ENCODE results near the gene GSAP. TPM values are rescaled to one million over a fixed set of nuclear protein-coding genes. Genes with fewer than 3 reads are reported as not detected.

Gene GSAP
- total RNA-seq, 1 experiment from 2014 or later = 2.0 TPM

DNA sequence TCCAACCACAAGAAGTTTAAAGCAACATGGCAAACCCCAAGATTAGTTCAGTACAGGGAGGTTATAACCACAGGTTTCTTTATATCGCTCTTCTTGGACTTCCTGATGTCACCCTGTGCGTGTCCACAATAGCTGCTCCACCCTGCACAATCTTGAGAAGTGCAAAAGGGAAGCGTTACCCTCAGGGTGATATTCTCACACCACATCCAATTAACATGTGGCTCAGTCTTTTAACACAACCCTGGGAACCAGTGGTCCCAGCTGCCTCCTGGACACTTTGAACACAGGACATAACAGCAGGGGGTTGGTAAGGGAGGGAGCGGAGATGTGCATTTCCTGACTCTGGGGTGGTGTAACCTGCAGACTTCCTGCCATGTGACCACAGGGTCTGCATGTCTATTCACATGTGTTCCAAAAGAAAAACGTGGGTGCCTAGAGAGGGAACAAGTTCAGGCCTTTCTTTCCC lies 64.6 kb downstream of the GSAP start (continued):
- 0 out of 2 replicates have a peak, but pooled peaks have one; percentile 2 for TF ChIP-seq ZNF423 (CRISPR knock-in tag; IDR thresholded peaks at IDR 0.05)
- TF ChIP-seq, protein P1, sequence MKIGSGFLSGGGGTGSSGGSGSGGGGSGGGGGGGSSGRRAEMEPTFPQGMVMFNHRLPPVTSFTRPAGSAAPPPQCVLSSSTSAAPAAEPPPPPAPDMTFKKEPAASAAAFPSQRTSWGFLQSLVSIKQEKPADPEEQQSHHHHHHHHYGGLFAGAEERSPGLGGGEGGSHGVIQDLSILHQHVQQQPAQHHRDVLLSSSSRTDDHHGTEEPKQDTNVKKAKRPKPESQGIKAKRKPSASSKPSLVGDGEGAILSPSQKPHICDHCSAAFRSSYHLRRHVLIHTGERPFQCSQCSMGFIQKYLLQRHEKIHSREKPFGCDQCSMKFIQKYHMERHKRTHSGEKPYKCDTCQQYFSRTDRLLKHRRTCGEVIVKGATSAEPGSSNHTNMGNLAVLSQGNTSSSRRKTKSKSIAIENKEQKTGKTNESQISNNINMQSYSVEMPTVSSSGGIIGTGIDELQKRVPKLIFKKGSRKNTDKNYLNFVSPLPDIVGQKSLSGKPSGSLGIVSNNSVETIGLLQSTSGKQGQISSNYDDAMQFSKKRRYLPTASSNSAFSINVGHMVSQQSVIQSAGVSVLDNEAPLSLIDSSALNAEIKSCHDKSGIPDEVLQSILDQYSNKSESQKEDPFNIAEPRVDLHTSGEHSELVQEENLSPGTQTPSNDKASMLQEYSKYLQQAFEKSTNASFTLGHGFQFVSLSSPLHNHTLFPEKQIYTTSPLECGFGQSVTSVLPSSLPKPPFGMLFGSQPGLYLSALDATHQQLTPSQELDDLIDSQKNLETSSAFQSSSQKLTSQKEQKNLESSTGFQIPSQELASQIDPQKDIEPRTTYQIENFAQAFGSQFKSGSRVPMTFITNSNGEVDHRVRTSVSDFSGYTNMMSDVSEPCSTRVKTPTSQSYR (CRISPR knock-in tag; IDR thresholded peaks at IDR 0.05) = no peak
- TF ChIP-seq GRHL2 (CRISPR knock-in tag; IDR thresholded peaks at IDR 0.05; ENCODE audit: insufficient replicate concordance, severe bottlenecking) = no peak
- TF ChIP-seq, protein P2, sequence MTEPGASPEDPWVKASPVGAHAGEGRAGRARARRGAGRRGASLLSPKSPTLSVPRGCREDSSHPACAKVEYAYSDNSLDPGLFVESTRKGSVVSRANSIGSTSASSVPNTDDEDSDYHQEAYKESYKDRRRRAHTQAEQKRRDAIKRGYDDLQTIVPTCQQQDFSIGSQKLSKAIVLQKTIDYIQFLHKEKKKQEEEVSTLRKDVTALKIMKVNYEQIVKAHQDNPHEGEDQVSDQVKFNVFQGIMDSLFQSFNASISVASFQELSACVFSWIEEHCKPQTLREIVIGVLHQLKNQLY (CRISPR knock-in tag; IDR thresholded peaks at IDR 0.05) = no peak
- TF ChIP-seq, protein P3, sequence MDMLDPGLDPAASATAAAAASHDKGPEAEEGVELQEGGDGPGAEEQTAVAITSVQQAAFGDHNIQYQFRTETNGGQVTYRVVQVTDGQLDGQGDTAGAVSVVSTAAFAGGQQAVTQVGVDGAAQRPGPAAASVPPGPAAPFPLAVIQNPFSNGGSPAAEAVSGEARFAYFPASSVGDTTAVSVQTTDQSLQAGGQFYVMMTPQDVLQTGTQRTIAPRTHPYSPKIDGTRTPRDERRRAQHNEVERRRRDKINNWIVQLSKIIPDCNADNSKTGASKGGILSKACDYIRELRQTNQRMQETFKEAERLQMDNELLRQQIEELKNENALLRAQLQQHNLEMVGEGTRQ (CRISPR knock-in tag; IDR thresholded peaks at IDR 0.05) = peak; percentile 58
- TF ChIP-seq ZNF232 (CRISPR knock-in tag; IDR thresholded peaks at IDR 0.05) = no peak
- TF ChIP-seq PRRX2 (CRISPR knock-in tag; IDR thresholded peaks at IDR 0.05) = no peak
- TF ChIP-seq ETV6 (CRISPR knock-in tag; IDR thresholded peaks at IDR 0.05) = no peak
- TF ChIP-seq CREM (CRISPR knock-in tag; IDR thresholded peaks at IDR 0.05) = no peak
- no peak for TF ChIP-seq CBFB (CRISPR knock-in tag; IDR thresholded peaks at IDR 0.05; ENCODE audit: low read depth)
- no peak for TF ChIP-seq FOXJ3 (CRISPR knock-in tag; IDR thresholded peaks at IDR 0.05; ENCODE audit: borderline replicate concordance)
- TF ChIP-seq RORB (CRISPR knock-in tag; IDR thresholded peaks at IDR 0.05) = no peak
- TF ChIP-seq, protein P4, sequence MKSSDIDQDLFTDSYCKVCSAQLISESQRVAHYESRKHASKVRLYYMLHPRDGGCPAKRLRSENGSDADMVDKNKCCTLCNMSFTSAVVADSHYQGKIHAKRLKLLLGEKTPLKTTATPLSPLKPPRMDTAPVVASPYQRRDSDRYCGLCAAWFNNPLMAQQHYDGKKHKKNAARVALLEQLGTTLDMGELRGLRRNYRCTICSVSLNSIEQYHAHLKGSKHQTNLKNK (CRISPR knock-in tag; IDR thresholded peaks at IDR 0.05) = no peak

DNA sequence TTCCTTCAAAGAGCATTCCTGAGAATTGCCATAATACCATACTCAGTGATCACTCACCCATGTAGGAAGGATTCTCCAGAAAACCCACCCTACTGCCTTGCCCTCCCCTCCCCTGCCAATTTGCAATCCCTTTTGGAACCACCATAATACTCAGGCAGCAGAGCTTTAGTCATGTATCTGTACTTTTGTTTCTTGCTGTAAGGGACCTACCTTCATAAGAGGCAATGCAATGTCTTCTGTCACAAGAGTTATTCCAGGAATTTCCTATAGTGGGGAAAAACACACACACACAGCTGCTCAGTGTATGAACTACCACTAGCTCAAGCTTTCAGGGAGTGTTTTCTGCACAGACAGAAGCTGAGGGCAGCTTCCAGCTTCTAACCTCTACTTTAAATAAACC lies 67.0 kb downstream of the GSAP start:
- ATAC-seq = peak; percentile 46
- CTCF ChIA-PET = interaction anchor here (1.8 kb wide), 1 partner anchor 17 kb away, joined by 9 read pairs; no protein-coding TSS in a partner anchor
- Mint-ChIP-seq H3K9me3 (no peaks in the 10 kb centered on the region), H3K27ac (no peak overlapping the region), H3K36me3 (no peaks in the 10 kb centered on the region), H3K27me3 (ENCODE audit: low read depth) (no peaks in the 10 kb centered on the region), H3K4me3 (no peak overlapping the region), H3K4me1 (peaks cover 25% of the 10 kb centered on the region)
- no peak for DNase-seq (ENCODE audit: low spot score)
- TF ChIP-seq, protein P5, sequence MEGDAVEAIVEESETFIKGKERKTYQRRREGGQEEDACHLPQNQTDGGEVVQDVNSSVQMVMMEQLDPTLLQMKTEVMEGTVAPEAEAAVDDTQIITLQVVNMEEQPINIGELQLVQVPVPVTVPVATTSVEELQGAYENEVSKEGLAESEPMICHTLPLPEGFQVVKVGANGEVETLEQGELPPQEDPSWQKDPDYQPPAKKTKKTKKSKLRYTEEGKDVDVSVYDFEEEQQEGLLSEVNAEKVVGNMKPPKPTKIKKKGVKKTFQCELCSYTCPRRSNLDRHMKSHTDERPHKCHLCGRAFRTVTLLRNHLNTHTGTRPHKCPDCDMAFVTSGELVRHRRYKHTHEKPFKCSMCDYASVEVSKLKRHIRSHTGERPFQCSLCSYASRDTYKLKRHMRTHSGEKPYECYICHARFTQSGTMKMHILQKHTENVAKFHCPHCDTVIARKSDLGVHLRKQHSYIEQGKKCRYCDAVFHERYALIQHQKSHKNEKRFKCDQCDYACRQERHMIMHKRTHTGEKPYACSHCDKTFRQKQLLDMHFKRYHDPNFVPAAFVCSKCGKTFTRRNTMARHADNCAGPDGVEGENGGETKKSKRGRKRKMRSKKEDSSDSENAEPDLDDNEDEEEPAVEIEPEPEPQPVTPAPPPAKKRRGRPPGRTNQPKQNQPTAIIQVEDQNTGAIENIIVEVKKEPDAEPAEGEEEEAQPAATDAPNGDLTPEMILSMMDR (IDR thresholded peaks at IDR 0.05) = no peak
- TF ChIP-seq, protein P6, sequence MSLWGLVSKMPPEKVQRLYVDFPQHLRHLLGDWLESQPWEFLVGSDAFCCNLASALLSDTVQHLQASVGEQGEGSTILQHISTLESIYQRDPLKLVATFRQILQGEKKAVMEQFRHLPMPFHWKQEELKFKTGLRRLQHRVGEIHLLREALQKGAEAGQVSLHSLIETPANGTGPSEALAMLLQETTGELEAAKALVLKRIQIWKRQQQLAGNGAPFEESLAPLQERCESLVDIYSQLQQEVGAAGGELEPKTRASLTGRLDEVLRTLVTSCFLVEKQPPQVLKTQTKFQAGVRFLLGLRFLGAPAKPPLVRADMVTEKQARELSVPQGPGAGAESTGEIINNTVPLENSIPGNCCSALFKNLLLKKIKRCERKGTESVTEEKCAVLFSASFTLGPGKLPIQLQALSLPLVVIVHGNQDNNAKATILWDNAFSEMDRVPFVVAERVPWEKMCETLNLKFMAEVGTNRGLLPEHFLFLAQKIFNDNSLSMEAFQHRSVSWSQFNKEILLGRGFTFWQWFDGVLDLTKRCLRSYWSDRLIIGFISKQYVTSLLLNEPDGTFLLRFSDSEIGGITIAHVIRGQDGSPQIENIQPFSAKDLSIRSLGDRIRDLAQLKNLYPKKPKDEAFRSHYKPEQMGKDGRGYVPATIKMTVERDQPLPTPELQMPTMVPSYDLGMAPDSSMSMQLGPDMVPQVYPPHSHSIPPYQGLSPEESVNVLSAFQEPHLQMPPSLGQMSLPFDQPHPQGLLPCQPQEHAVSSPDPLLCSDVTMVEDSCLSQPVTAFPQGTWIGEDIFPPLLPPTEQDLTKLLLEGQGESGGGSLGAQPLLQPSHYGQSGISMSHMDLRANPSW (CRISPR knock-in tag; conservative IDR thresholded peaks at IDR 0.05; ENCODE audit: low read depth) = no peak
- TF ChIP-seq CREB1 (CRISPR knock-in tag; IDR thresholded peaks at IDR 0.05) (no peak), ZNF671 (CRISPR knock-in tag; IDR thresholded peaks at IDR 0.05) (no peak), TEAD1 (CRISPR knock-in tag; IDR thresholded peaks at IDR 0.05) (no peak), ZNF138 (CRISPR knock-in tag; conservative IDR thresholded peaks at IDR 0.05) (no peak)
- TF ChIP-seq, protein P7, sequence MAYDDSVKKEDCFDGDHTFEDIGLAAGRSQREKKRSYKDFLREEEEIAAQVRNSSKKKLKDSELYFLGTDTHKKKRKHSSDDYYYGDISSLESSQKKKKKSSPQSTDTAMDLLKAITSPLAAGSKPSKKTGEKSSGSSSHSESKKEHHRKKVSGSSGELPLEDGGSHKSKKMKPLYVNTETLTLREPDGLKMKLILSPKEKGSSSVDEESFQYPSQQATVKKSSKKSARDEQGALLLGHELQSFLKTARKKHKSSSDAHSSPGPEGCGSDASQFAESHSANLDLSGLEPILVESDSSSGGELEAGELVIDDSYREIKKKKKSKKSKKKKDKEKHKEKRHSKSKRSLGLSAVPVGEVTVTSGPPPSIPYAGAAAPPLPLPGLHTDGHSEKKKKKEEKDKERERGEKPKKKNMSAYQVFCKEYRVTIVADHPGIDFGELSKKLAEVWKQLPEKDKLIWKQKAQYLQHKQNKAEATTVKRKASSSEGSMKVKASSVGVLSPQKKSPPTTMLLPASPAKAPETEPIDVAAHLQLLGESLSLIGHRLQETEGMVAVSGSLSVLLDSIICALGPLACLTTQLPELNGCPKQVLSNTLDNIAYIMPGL (CRISPR knock-in tag; IDR thresholded peaks at IDR 0.05) = no peak
- TF ChIP-seq, protein P8, sequence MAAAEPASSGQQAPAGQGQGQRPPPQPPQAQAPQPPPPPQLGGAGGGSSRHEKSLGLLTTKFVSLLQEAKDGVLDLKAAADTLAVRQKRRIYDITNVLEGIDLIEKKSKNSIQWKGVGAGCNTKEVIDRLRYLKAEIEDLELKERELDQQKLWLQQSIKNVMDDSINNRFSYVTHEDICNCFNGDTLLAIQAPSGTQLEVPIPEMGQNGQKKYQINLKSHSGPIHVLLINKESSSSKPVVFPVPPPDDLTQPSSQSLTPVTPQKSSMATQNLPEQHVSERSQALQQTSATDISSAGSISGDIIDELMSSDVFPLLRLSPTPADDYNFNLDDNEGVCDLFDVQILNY (CRISPR knock-in tag; IDR thresholded peaks at IDR 0.05) = no peak
- POLR2A ChIA-PET = no interaction called here
